IMR-90 (cell line): ENCODE measurements around the gene MARVELD2. TPM values are rescaled to one million over a fixed set of nuclear protein-coding genes. Genes with fewer than 3 reads are reported as not detected.
A peak's percentile ranks its signal among the peaks of the same experiment; 100 is the strongest.

Source experiments
- ATAC-seq: fragments of 200-7000 bp; cut with Tn5 transposase; 2 replicates; pipeline ENCODE4 v1.9.1; 2020; ENCODE audit warnings: low read depth, mild to moderate bottlenecking, moderate library complexity
- BruUV-seq: library from RNA; stranded (reverse); fragments of 400-500 nt; replicated peaks from 2 replicates; lab custom pipeline; 2021; lab: Mats Ljungman, UMichigan
- CTCF ChIA-PET: fragments of 300-600 bp; formaldehyde crosslinking; extraction: SDS; loops from one replicate; lab custom pipeline; 2021; ENCODE audit warnings: antibody characterized with exemption; lab: Yijun Ruan, JAX
- POLR2A ChIA-PET: fragments of 300-600 bp; sonication (Branson Sonifier 250); formaldehyde crosslinking; loops from one replicate; lab custom pipeline; 2022; ENCODE audit warnings: antibody characterized with exemption; ENCODE audit not compliant: unreplicated experiment; lab: Charles Lee
- DNase-seq: peaks from one replicate; pipeline ENCODE4 v3.0.0; 2013
- H2AFZ ChIP-seq: replicated peaks from 2 replicates; pipeline ENCODE3; 2013; ENCODE audit warnings: low read length, mild to moderate bottlenecking; ENCODE audit not compliant: poor library complexity
- H2AK5ac ChIP-seq: 2 replicates; pipeline ENCODE4 v1.6.1; 2013; ENCODE audit warnings: low read depth, low read length, inconsistent platforms
- H2AK9ac ChIP-seq: replicated peaks from 2 replicates; pipeline ENCODE3; 2013; ENCODE audit warnings: mild to moderate bottlenecking, low read depth, low read length, moderate library complexity; ENCODE audit not compliant: poor library complexity
- H2BK120ac ChIP-seq: 2 replicates; pipeline ENCODE4 v1.6.1; 2013; ENCODE audit warnings: low read depth, low read length, inconsistent platforms
- H2BK15ac ChIP-seq: 3 replicates; pipeline ENCODE4 v1.6.1; 2013; ENCODE audit warnings: low read depth, low read length, inconsistent platforms
- H2BK20ac ChIP-seq: 2 replicates; pipeline ENCODE4 v1.6.1; 2013; ENCODE audit warnings: low read depth, mild to moderate bottlenecking, inconsistent platforms, low read length, moderate library complexity
- H2BK5ac ChIP-seq: 2 replicates; pipeline ENCODE4 v1.6.1; 2013; ENCODE audit warnings: mild to moderate bottlenecking, low read depth, low read length, inconsistent platforms; ENCODE audit not compliant: poor library complexity, severe bottlenecking
- H3K14ac ChIP-seq: replicated peaks from 2 replicates; pipeline ENCODE4 v1.6.1; 2013; ENCODE audit warnings: low read depth, low read length, inconsistent platforms
- H3K18ac ChIP-seq: 2 replicates; pipeline ENCODE4 v1.6.1; 2013; ENCODE audit warnings: low read depth, low read length, control low read depth
- H3K23ac ChIP-seq: 2 replicates; pipeline ENCODE4 v1.6.1; 2013; ENCODE audit warnings: low read depth, low read length, inconsistent platforms
- H3K27ac ChIP-seq: 2 replicates; pipeline ENCODE4 v1.5.1; 2013; ENCODE audit warnings: mild to moderate bottlenecking, control low read depth, low read length; ENCODE audit not compliant: insufficient read depth
- H3K27me3 ChIP-seq: 2 replicates; pipeline ENCODE4 v1.6.1; 2013; ENCODE audit warnings: low read length; ENCODE audit not compliant: control insufficient read depth, insufficient read depth
- H3K36me3 ChIP-seq: 2 replicates; pipeline ENCODE4 v1.6.1; 2013; ENCODE audit warnings: low read length, mixed read lengths; ENCODE audit not compliant: control insufficient read depth, insufficient read depth
- H3K4ac ChIP-seq: 2 replicates; pipeline ENCODE4 v1.6.1; 2013; ENCODE audit warnings: low read depth, low read length, inconsistent platforms
- H3K4me1 ChIP-seq: 2 replicates; pipeline ENCODE4 v1.6.1; 2013; ENCODE audit warnings: low read length, mixed read lengths; ENCODE audit not compliant: control insufficient read depth, insufficient read depth
- H3K4me2 ChIP-seq: 2 replicates; pipeline ENCODE4 v1.6.1; 2013; ENCODE audit warnings: low read depth, mild to moderate bottlenecking, control low read depth, low read length, moderate library complexity
- H3K4me3 ChIP-seq: 2 replicates; pipeline ENCODE4 v1.5.1; 2013; ENCODE audit warnings: low read depth, mild to moderate bottlenecking, control low read depth, low read length, moderate library complexity; ENCODE audit not compliant: insufficient read depth
- H3K56ac ChIP-seq: 2 replicates; pipeline ENCODE4 v1.6.1; 2013; ENCODE audit warnings: low read length, inconsistent platforms; ENCODE audit not compliant: insufficient read depth; ENCODE audit errors: extremely low read depth
- H3K79me1 ChIP-seq, 2 experiments: 2 replicates each; pipeline ENCODE4 v1.6.1; 2013; ENCODE audit warnings: low read length in 2 of 2, inconsistent platforms in 1 of 2, low read depth in 1 of 2
- H3K9ac ChIP-seq: 2 replicates; pipeline ENCODE4 v1.6.1; 2013; ENCODE audit warnings: low read depth, low read length, control low read depth
- H3K9me1 ChIP-seq: 2 replicates; pipeline ENCODE4 v1.6.1; 2013; ENCODE audit warnings: low read length, inconsistent platforms; ENCODE audit not compliant: insufficient read depth
- H3K9me3 ChIP-seq: 2 replicates; pipeline ENCODE4 v1.6.1; 2013; ENCODE audit warnings: low read length; ENCODE audit not compliant: control insufficient read depth, insufficient read depth
- H4K20me1 ChIP-seq: 2 replicates; pipeline ENCODE4 v1.6.1; 2013; ENCODE audit warnings: low read length, inconsistent platforms; ENCODE audit not compliant: insufficient read depth
- H4K5ac ChIP-seq: 2 replicates; pipeline ENCODE4 v1.6.1; 2013; ENCODE audit warnings: mild to moderate bottlenecking, low read depth, low read length, control low read depth
- H4K8ac ChIP-seq, 2 experiments: 2 replicates each; pipeline ENCODE4 v1.6.1; 2013; ENCODE audit warnings: low read depth in 2 of 2, low read length in 2 of 2, control low read depth in 1 of 2, inconsistent platforms in 1 of 2
- H4K91ac ChIP-seq: 2 replicates; pipeline ENCODE4 v1.6.1; 2013; ENCODE audit warnings: low read depth, low read length, inconsistent platforms; ENCODE audit not compliant: insufficient read depth
- FOS ChIP-seq: fragments of 150-350 bp; IDR thresholded peaks from 2 replicates; pipeline ENCODE4 v1.6.1; 2016; ENCODE audit warnings: low read depth, low read length
- MAFK ChIP-seq: IDR thresholded peaks from 2 replicates; pipeline ENCODE4 v1.6.1; 2012; ENCODE audit warnings: low read depth, low read length, improper control_type of control experiment
- WGBS, 2 experiments: methylation state at CpG; one replicate each; pipeline versions ENCODE4 v1.1.5 to v1.1.7; 2013; ENCODE audit warnings: missing lambda C conversion rate in 2 of 2; ENCODE audit not compliant: insufficient read length in 1 of 2; ENCODE audit errors: extremely low coverage in 2 of 2; 5-methylcytosine and 5-hydroxymethylcytosine counted together
- dilution Hi-C: fragments of 300-500 bp; cut with HindIII; formaldehyde crosslinking; loops from one replicate; pipeline ENCODE4 v1.14.3; 2018; ENCODE audit warnings: low sequenced_read_pairs; ENCODE audit not compliant: unreplicated experiment
- in situ Hi-C: fragments of 300-500 bp; cut with MboI; formaldehyde crosslinking; loops from 3 replicates; pipeline ENCODE4 v1.14.3; 2019; ENCODE audit warnings: low sequenced_read_pairs, inconsistent platforms, mixed read lengths
- intact Hi-C: fragments of 100-400 bp; cut with micrococcal nuclease; formaldehyde crosslinking; loops from 2 replicates; pipeline ENCODE4 v1.10.0; 2022
- polyA plus RNA-seq, 3 experiments: library from polyadenylated mRNA; depleted of rRNA; stranded (reverse); fragments of >200 nt; gene quantifications; 2 replicates each; pipeline ENCODE4 v1.2.3, GENCODE V29; 2012; ENCODE audit warnings: low replicate concordance in 1 of 3
- total RNA-seq: library from RNA; depleted of rRNA; stranded (reverse); fragments of >200 nt; gene quantifications from 2 replicates; pipeline ENCODE4 v1.2.3, GENCODE V29; 2012

Gene MARVELD2
- total and polyA plus RNA-seq, 2 of the 4 experiments (the other 2 are of a cell fraction) = 0.51 to 0.54 TPM

GRCh38 chr5:69418554-69418953 lies 3.6 kb downstream of the MARVELD2 start:
- Histone ChIP-seq H3K27ac (no peak overlapping the region), H4K8ac (no peak overlapping the region), H3K23ac (no peak overlapping the region), H3K4me2 (no peak overlapping the region), H3K27me3 (no peaks in the 10 kb centered on the region), H3K18ac (no peak overlapping the region), H2AFZ (no peak overlapping the region), H3K4me3 (no peak overlapping the region), H2AK9ac (no peak overlapping the region), H3K14ac (no peak overlapping the region), H4K5ac (no peak overlapping the region), H2BK20ac (no peak overlapping the region), H3K9me1 (no peaks in the 10 kb centered on the region), H3K9me3 (no peaks in the 10 kb centered on the region), H4K20me1 (no peaks in the 10 kb centered on the region), H3K79me1 (no peaks in the 10 kb centered on the region), H3K4me1 (no peaks in the 10 kb centered on the region), H3K36me3 (peaks cover 3% of the 10 kb centered on the region; the same call in 1 of the 2 replicates), H3K4ac (no peak overlapping the region), H2BK15ac (no peak overlapping the region), H2AK5ac (no peak overlapping the region), H3K56ac (no peak overlapping the region), H2BK5ac (no peak overlapping the region), H3K9ac (no peak overlapping the region), H2BK120ac (no peak overlapping the region), H4K91ac (no peak overlapping the region)
- ATAC-seq = no peak
- POLR2A ChIA-PET = no interaction called here
- dilution Hi-C loops = no loop called here
- BruUV-seq = no TSS peak
- DNase-seq = no peak
- in situ Hi-C loops = no loop called here
- intact Hi-C loops = no loop called here
- WGBS, 2 experiments = no CpG with 5 or more reads among the region's 3 CpGs
- CTCF ChIA-PET = no interaction called here
- TF ChIP-seq FOS = no peak
- peak; percentile 97 for TF ChIP-seq MAFK
